Measurements from ENCODE around the gene CHSY1.

DNA sequence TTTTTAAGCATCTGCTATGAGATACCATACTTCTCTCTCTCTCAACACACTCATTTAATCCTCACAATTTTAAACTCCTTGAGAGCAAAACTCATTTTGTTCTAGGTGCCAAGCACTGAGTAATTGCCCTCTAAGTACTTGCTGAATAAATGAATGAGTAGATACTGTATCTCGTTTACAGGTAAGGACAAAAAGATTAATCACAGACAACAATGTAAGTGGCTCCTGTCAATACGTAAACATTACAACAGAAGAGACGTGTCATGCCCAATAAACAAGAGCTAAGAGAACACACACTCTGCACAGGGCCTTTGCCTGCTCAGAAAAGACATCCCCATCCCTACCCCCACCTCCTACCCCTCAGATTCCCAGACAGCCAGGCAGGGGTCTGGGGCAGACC is 59.8 kb downstream of the CHSY1 start:
- no peak for TF ChIP-seq NR2F6 (IDR thresholded peaks at IDR 0.05)
- no peak for TF ChIP-seq NR2F6 (CRISPR knock-in tag; IDR thresholded peaks at IDR 0.05)
- TF ChIP-seq, protein P1, sequence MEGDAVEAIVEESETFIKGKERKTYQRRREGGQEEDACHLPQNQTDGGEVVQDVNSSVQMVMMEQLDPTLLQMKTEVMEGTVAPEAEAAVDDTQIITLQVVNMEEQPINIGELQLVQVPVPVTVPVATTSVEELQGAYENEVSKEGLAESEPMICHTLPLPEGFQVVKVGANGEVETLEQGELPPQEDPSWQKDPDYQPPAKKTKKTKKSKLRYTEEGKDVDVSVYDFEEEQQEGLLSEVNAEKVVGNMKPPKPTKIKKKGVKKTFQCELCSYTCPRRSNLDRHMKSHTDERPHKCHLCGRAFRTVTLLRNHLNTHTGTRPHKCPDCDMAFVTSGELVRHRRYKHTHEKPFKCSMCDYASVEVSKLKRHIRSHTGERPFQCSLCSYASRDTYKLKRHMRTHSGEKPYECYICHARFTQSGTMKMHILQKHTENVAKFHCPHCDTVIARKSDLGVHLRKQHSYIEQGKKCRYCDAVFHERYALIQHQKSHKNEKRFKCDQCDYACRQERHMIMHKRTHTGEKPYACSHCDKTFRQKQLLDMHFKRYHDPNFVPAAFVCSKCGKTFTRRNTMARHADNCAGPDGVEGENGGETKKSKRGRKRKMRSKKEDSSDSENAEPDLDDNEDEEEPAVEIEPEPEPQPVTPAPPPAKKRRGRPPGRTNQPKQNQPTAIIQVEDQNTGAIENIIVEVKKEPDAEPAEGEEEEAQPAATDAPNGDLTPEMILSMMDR (CRISPR knock-in tag; IDR thresholded peaks at IDR 0.05): no peak
- TF ChIP-seq ARNT (IDR thresholded peaks at IDR 0.05): no peak
- TF ChIP-seq HNRNPUL1 (IDR thresholded peaks at IDR 0.05; ENCODE audit: low read depth, low read length): no peak
- TF ChIP-seq ZSCAN29 (CRISPR knock-in tag; conservative IDR thresholded peaks at IDR 0.05): no peak
- no peak for TF ChIP-seq FOSL1 (CRISPR knock-in tag; IDR thresholded peaks at IDR 0.05; ENCODE audit: borderline replicate concordance)
- no peak for TF ChIP-seq MIER3 (CRISPR knock-in tag; IDR thresholded peaks at IDR 0.05; ENCODE audit: borderline replicate concordance)
- TF ChIP-seq RXRA (CRISPR knock-in tag; IDR thresholded peaks at IDR 0.05): no peak
- TF ChIP-seq ZNF121 (CRISPR knock-in tag; IDR thresholded peaks at IDR 0.05): no peak
- TF ChIP-seq PHF8 (CRISPR knock-in tag; IDR thresholded peaks at IDR 0.05): no peak
- no peak for TF ChIP-seq JUNB (CRISPR knock-in tag; IDR thresholded peaks at IDR 0.05; ENCODE audit: borderline replicate concordance)
- TF ChIP-seq HNF4A (CRISPR knock-in tag; IDR thresholded peaks at IDR 0.05): no peak

Measured in HepG2 (cell line).